Body of pancreas (tissue), 4 donors: ENCODE measurements around the gene TJP1. TPM values are rescaled to one million over a fixed set of nuclear protein-coding genes. Genes with fewer than 3 reads are reported as not detected.
"Not testable (repeated sequence)": the region's sequence is repeated elsewhere in the genome, so short reads cannot be mapped to it uniquely, and the experiment has no call there.

Experiments
- ATAC-seq: fragments of 150-250 bp; one replicate; pipeline ENCODE4 v1.9.1; 2016
- DNase-seq, 4 donors: peaks; one replicate each; pipeline ENCODE4 v3.0.0-alpha.2; 2019
- H3K27ac ChIP-seq, 4 donors: fragments of 200-600 bp; sonication (generic); 1 replicate in 3 of 4; 2 replicates in 1 of 4; pipeline versions ENCODE4 v1.5.1 to v1.6.1; 2016 to 2019; ENCODE audit warnings: mild to moderate bottlenecking in 1 of 4, mixed read lengths in 1 of 4, moderate library complexity in 1 of 4
- H3K27me3 ChIP-seq, 2 donors: fragments of 200-600 bp; sonication (generic); one replicate each; pipeline ENCODE4 v1.6.0; 2016; ENCODE audit warnings: mild to moderate bottlenecking in 1 of 2
- H3K36me3 ChIP-seq, 2 donors: fragments of 200-600 bp; sonication (generic); replicated peaks in 1 of 2; 2 replicates each; pipeline ENCODE4 v1.5.1; 2016; ENCODE audit warnings: low read depth in 2 of 2; ENCODE audit not compliant: insufficient read depth in 1 of 2
- H3K4me1 ChIP-seq: fragments of 200-600 bp; sonication (generic); one replicate; pipeline ENCODE4 v1.6.0; 2016
- H3K4me3 ChIP-seq, 2 donors: fragments of 200-600 bp; sonication (generic); 1 replicate in 1 of 2; 2 replicates in 1 of 2; pipeline ENCODE4 v1.5.1; 2016 to 2019
- H3K9me3 ChIP-seq, 3 donors: fragments of 200-600 bp; sonication (generic); 1 replicate in 2 of 3; 2 replicates in 1 of 3; pipeline ENCODE4 v1.5.1; 2016
- CTCF ChIP-seq, 7 experiments: fragments of 450-650 bp in 4 of 7; fragments of 200-600 bp in 3 of 7; sonication (generic) in 3 of 7; IDR thresholded peaks; one replicate each; pipeline ENCODE4 v1.5.1; 2016 to 2019; ENCODE audit warnings: antibody characterized with exemption in 7 of 7
- POLR2A ChIP-seq, 3 donors: fragments of 450-650 bp; IDR thresholded peaks; one replicate each; pipeline ENCODE4 v1.6.1; 2016; ENCODE audit warnings: antibody characterized with exemption in 3 of 3, mild to moderate bottlenecking in 2 of 3
- WGBS, 2 donors: methylation state at CpG; one replicate each; pipeline ENCODE4 v1.1.5; 2017; 5-methylcytosine and 5-hydroxymethylcytosine counted together
- intact Hi-C: fragments of 100-400 bp; cut with DNase I; formaldehyde crosslinking; loops from one replicate; pipeline ENCODE4 v1.15.1; 2023
- total RNA-seq, 2 donors: library from RNA; depleted of rRNA; stranded (reverse); fragments of >200 nt; gene quantifications; one replicate each; pipeline ENCODE4 v1.1.0, GENCODE V29; 2016

Gene TJP1
- total RNA-seq, 2 donors from 2014 or later: 68.7 to 70.9 TPM

GRCh38 chr15:29736744-29737020 lies 85.6 kb downstream of the TJP1 start:
- H3K27me3 ChIP-seq: no peaks in the 10 kb centered on the region
- peaks cover 20% of the 10 kb centered on the region for H3K4me1 ChIP-seq
- DNase-seq: peak; percentile 18 to 70 (median 42)
- H3K4me3 ChIP-seq: no peak overlapping the region
- ATAC-seq: peak; percentile 65
- WGBS, 2 donors: 55 to 67% methylated on average over 2 of the region's 2 CpGs
- intact Hi-C loops: no loop called here
- H3K9me3 ChIP-seq: no peaks in the 10 kb centered on the region
- H3K36me3 ChIP-seq: peaks cover 7 to 16% of the 10 kb centered on the region in 2 donors
- peak overlapping the region in 3 of 4 donors; percentile 0 to 68 (median 33) for H3K27ac ChIP-seq
- TF ChIP-seq CTCF (IDR thresholded peaks at IDR 0.05) (peak in 1 of 7 experiments; percentile 2), POLR2A (IDR thresholded peaks at IDR 0.05) (no peak)

GRCh38 chr15:29736012-29736743 lies 86.1 kb downstream of the TJP1 start:
- intact Hi-C loops: no loop called here
- peaks cover 7 to 14% of the 10 kb centered on the region in 2 donors for H3K36me3 ChIP-seq
- no peak for TF ChIP-seq CTCF (IDR thresholded peaks at IDR 0.05)
- TF ChIP-seq POLR2A (IDR thresholded peaks at IDR 0.05): no peak
- H3K27me3 ChIP-seq: no peaks in the 10 kb centered on the region
- H3K4me1 ChIP-seq: peaks cover 20% of the 10 kb centered on the region
- DNase-seq (no peak), ATAC-seq (no peak)
- no peak overlapping the region for H3K4me3 ChIP-seq
- H3K27ac ChIP-seq: peak overlapping the region in 3 of 4 donors; percentile 33 to 68 (median 45)
- H3K9me3 ChIP-seq: no peaks in the 10 kb centered on the region
- WGBS, 2 donors: 71 to 80% methylated on average over 3 of the region's 3 CpGs

GRCh38 chr15:29734917-29735572 lies 87.2 kb downstream of the TJP1 start:
- Histone ChIP-seq H3K4me1 (peaks cover 20% of the 10 kb centered on the region), H3K4me3 (no peak overlapping the region), H3K27me3 (no peaks in the 10 kb centered on the region), H3K9me3 (no peaks in the 10 kb centered on the region), H3K36me3 (peaks cover 7 to 15% of the 10 kb centered on the region in 2 donors), H3K27ac (peak overlapping the region in 2 of 4 donors; percentile 41 to 45)
- intact Hi-C loops: no loop called here
- WGBS, 2 donors: 61 to 63% methylated on average over 5 of the region's 5 CpGs
- DNase-seq: no peak
- no peak for TF ChIP-seq CTCF (IDR thresholded peaks at IDR 0.05)
- no peak for ATAC-seq

- Histone ChIP-seq H3K36me3 (peaks cover 7 to 14% of the 10 kb centered on the region in 2 donors), H3K4me3 (no peak overlapping the region), H3K9me3 (no peaks in the 10 kb centered on the region), H3K27ac (no peak overlapping the region), H3K27me3 (no peaks in the 10 kb centered on the region), H3K4me1 (peaks cover 17% of the 10 kb centered on the region)
- ATAC-seq (no peak), DNase-seq (no peak)
- TF ChIP-seq CTCF (IDR thresholded peaks at IDR 0.05): no peak
- TF ChIP-seq POLR2A (IDR thresholded peaks at IDR 0.05): no peak
- intact Hi-C loops: no loop called here
- 80 to 84% methylated on average over 3 of the region's 3 CpGs for WGBS, 2 donors
These were observed 90.4 kb downstream of the TJP1 start for GRCh38 chr15:29731865-29732264.

- intact Hi-C loops, H3K27ac ChIP-seq, H3K4me1 ChIP-seq, DNase-seq, H3K9me3 ChIP-seq, ATAC-seq, H3K4me3 ChIP-seq, H3K27me3 ChIP-seq: not testable (repeated sequence)
- WGBS, 2 donors: 91 to 94% methylated on average over 15 of the region's 15 CpGs
- peaks cover 12 to 14% of the 10 kb centered on the region in 2 donors for H3K36me3 ChIP-seq
These were observed 91.8 kb downstream of the TJP1 start for GRCh38 chr15:29730471-29730870.
